A549 (cell line): ENCODE data around the gene PLXNC1. TPM values are rescaled to one million over a fixed set of nuclear protein-coding genes. Genes with fewer than 3 reads are reported as not detected.

Experiments
- ATAC-seq, 2 experiments: fragments of 200-7000 bp in 1 of 2; fragments of >200 bp in 1 of 2; cut with Nextera tagmentation in 1 of 2; cut with Tn5 transposase in 1 of 2; 3 replicates each; pipeline versions ENCODE4 v1.8.0 to v1.9.1; 2018 to 2020; ENCODE audit warnings: mild to moderate bottlenecking in 1 of 2, moderate library complexity in 1 of 2
- CTCF ChIA-PET: fragments of 300-600 bp; sonication (Branson Sonifier 250); formaldehyde crosslinking; extraction: SDS; loops from one replicate; lab custom pipeline; 2021; ENCODE audit warnings: antibody characterized with exemption, inconsistent platforms; lab: Yijun Ruan, JAX
- POLR2A ChIA-PET: fragments of 350-600 bp; formaldehyde crosslinking; extraction: SDS; loops from one replicate; lab custom pipeline; 2021; ENCODE audit warnings: antibody characterized with exemption, inconsistent platforms; lab: Yijun Ruan, JAX
- DNase-seq, 2 experiments: peaks; one replicate each; pipeline versions ENCODE4 v3.0.0 to v3.0.0-alpha.2; 2011 to 2016; ENCODE audit warnings: low read depth in 1 of 2, low spot score in 1 of 2
- FAIRE-seq: peaks from 2 replicates; lab custom pipeline; 2011; peaks lifted over from hg19 to GRCh38; lab: Jason Lieb, UNC
- H3K27ac ChIP-seq, 2 experiments: fragments of >200 bp; sonication (Bioruptor Twin); formaldehyde crosslinking; 3 replicates each; pipeline ENCODE4 v1.5.1; 2016 to 2017
- H3K4me1 ChIP-seq: fragments of >200 bp; sonication (Bioruptor Twin); formaldehyde crosslinking; 3 replicates; pipeline ENCODE4 v1.6.1; 2016
- H3K4me2 ChIP-seq: fragments of >200 bp; sonication (Bioruptor Twin); formaldehyde crosslinking; 3 replicates; pipeline ENCODE4 v1.6.1; 2016
- H3K4me3 ChIP-seq: fragments of >200 bp; sonication (Bioruptor Twin); formaldehyde crosslinking; 3 replicates; pipeline ENCODE4 v1.5.1; 2016
- H3K9me3 ChIP-seq: fragments of >200 bp; sonication (Bioruptor Twin); formaldehyde crosslinking; 3 replicates; pipeline ENCODE4 v1.6.1; 2016
- BHLHE40 ChIP-seq: IDR thresholded peaks from 2 replicates; pipeline ENCODE4 v1.6.1; 2012; ENCODE audit warnings: low read depth, low read length, inconsistent platforms
- CBX8 ChIP-seq: fragments of 200-600 bp; sonication (generic); IDR thresholded peaks from 2 replicates; pipeline ENCODE4 v1.6.1; 2016
- E2F6 ChIP-seq: IDR thresholded peaks from 2 replicates; pipeline ENCODE4 v1.6.1; 2012; ENCODE audit warnings: low read depth, borderline replicate concordance
- EP300 ChIP-seq, 2 experiments: fragments of >200 bp; sonication (Bioruptor Twin); formaldehyde crosslinking; IDR thresholded peaks; 2 replicates in 1 of 2; 3 replicates in 1 of 2; pipeline ENCODE4 v1.6.1; 2016 to 2017
- ESRRA ChIP-seq: fragments of 150-350 bp; IDR thresholded peaks from 2 replicates; pipeline ENCODE4 v1.6.1; 2014; ENCODE audit warnings: mild to moderate bottlenecking, low read length, borderline replicate concordance
- FOSL2 ChIP-seq, 2 experiments: fragments of 450-650 bp in 1 of 2; fragments of >200 bp in 1 of 2; sonication (Bioruptor Twin) in 1 of 2; formaldehyde crosslinking; IDR thresholded peaks; 2 replicates each; pipeline versions ENCODE4 v1.5.0 to v1.6.1; 2016 to 2020; ENCODE audit warnings: mild to moderate bottlenecking in 1 of 2, moderate library complexity in 1 of 2
- FOXS1 ChIP-seq: fragments of 250-450 bp; sonication (Bioruptor Pico); IDR thresholded peaks from 2 replicates; pipeline ENCODE4 v1.5.0; 2020; ENCODE audit warnings: mild to moderate bottlenecking, moderate library complexity
- GATA3 ChIP-seq: IDR thresholded peaks from 2 replicates; pipeline ENCODE4 v1.6.1; 2012; ENCODE audit warnings: borderline replicate concordance
- HOXA7 ChIP-seq: fragments of 250-450 bp; sonication (Bioruptor Pico); IDR thresholded peaks from 2 replicates; pipeline ENCODE4 v1.5.0; 2020; ENCODE audit warnings: mild to moderate bottlenecking, moderate library complexity
- HOXB13 ChIP-seq: fragments of 250-450 bp; sonication (Bioruptor Pico); IDR thresholded peaks from 2 replicates; pipeline ENCODE4 v1.5.0; 2020; ENCODE audit warnings: low read depth, mild to moderate bottlenecking, moderate library complexity
- JUNB ChIP-seq: fragments of >200 bp; sonication (Bioruptor Twin); formaldehyde crosslinking; IDR thresholded peaks from 2 replicates; pipeline ENCODE4 v1.6.1; 2016
- KDM1A ChIP-seq: fragments of 200-600 bp; sonication (generic); IDR thresholded peaks from 2 replicates; pipeline ENCODE4 v1.6.1; 2016; ENCODE audit warnings: low read depth, mild to moderate bottlenecking
- KDM5A ChIP-seq: fragments of 200-600 bp; sonication (generic); IDR thresholded peaks from 2 replicates; pipeline ENCODE4 v1.6.1; 2016; ENCODE audit warnings: antibody characterized with exemption, mild to moderate bottlenecking
- MAFK ChIP-seq: fragments of 450-650 bp; IDR thresholded peaks from 2 replicates; pipeline ENCODE4 v1.6.1; 2014; ENCODE audit not compliant: partially characterized antibody
- NFE2L2 ChIP-seq: fragments of 150-350 bp; conservative IDR thresholded peaks from 2 replicates; pipeline ENCODE4 v1.6.1; 2014; ENCODE audit warnings: low read length
- PBX3 ChIP-seq: IDR thresholded peaks from 2 replicates; pipeline ENCODE4 v1.6.1; 2012
- RAD21 ChIP-seq, 2 experiments: fragments of >200 bp in 1 of 2; sonication (Bioruptor Twin) in 1 of 2; formaldehyde crosslinking in 1 of 2; IDR thresholded peaks in 1 of 2; conservative IDR thresholded peaks in 1 of 2; 2 replicates in 1 of 2; 3 replicates in 1 of 2; pipeline ENCODE4 v1.6.1; 2012 to 2018; ENCODE audit warnings: inconsistent platforms in 1 of 2
- RCOR1 ChIP-seq: fragments of 150-350 bp; IDR thresholded peaks from 2 replicates; pipeline ENCODE4 v1.6.1; 2014; ENCODE audit warnings: antibody characterized with exemption, low read length, low read depth
- SMC3 ChIP-seq: fragments of >200 bp; sonication (Bioruptor Twin); formaldehyde crosslinking; IDR thresholded peaks from 3 replicates; pipeline ENCODE4 v1.6.1; 2018; ENCODE audit warnings: inconsistent platforms
- TFCP2L1 ChIP-seq: fragments of 250-450 bp; sonication (Bioruptor Pico); IDR thresholded peaks from 2 replicates; pipeline ENCODE4 v1.5.0; 2021; ENCODE audit warnings: mild to moderate bottlenecking
- USF2 ChIP-seq: fragments of 450-650 bp; IDR thresholded peaks from 2 replicates; pipeline ENCODE4 v1.6.1; 2014; ENCODE audit warnings: antibody characterized with exemption
- ZNF302 ChIP-seq: fragments of 250-450 bp; sonication (Bioruptor Pico); IDR thresholded peaks from 2 replicates; pipeline ENCODE4 v1.9.0; 2021; ENCODE audit warnings: inconsistent platforms, mild to moderate bottlenecking, moderate library complexity
- ZSCAN20 ChIP-seq: fragments of 250-450 bp; sonication (Bioruptor Pico); IDR thresholded peaks from 2 replicates; pipeline ENCODE4 v1.8.0; 2022; ENCODE audit warnings: mild to moderate bottlenecking, moderate library complexity
- WGBS: methylation state at CpG from one replicate; pipeline ENCODE4 v1.1.6; 2017; ENCODE audit errors: missing lambda C conversion rate; 5-methylcytosine and 5-hydroxymethylcytosine counted together
- polyA plus RNA-seq, 4 experiments: library from polyadenylated mRNA; depleted of rRNA in 3 of 4; stranded (reverse); fragments of >200 nt; fragmentation: RNase III in 1 of 4; extraction: RNeasy Plus Mini Kit Qiagen cat#74134 plus additional on column Dnase treatment in 1 of 4; gene quantifications; 2 replicates in 3 of 4; 3 replicates in 1 of 4; pipeline ENCODE4 v1.2.3, GENCODE V29; 2011 to 2017
- TF ChIP-seq, protein P1 (sequence below): fragments of >200 bp; sonication (Bioruptor Twin); formaldehyde crosslinking; IDR thresholded peaks from 3 replicates; pipeline ENCODE4 v1.6.1; 2016
- TF ChIP-seq, protein P2 (sequence below): fragments of >200 bp; sonication (Bioruptor Twin); formaldehyde crosslinking; IDR thresholded peaks from 2 replicates; pipeline ENCODE4 v1.6.1; 2016

The PLXNC1 gene
- polyA plus RNA-seq, 2 of the 4 experiments (the other 2 are of a cell fraction), result 0.12 to 0.50 TPM

DNA sequence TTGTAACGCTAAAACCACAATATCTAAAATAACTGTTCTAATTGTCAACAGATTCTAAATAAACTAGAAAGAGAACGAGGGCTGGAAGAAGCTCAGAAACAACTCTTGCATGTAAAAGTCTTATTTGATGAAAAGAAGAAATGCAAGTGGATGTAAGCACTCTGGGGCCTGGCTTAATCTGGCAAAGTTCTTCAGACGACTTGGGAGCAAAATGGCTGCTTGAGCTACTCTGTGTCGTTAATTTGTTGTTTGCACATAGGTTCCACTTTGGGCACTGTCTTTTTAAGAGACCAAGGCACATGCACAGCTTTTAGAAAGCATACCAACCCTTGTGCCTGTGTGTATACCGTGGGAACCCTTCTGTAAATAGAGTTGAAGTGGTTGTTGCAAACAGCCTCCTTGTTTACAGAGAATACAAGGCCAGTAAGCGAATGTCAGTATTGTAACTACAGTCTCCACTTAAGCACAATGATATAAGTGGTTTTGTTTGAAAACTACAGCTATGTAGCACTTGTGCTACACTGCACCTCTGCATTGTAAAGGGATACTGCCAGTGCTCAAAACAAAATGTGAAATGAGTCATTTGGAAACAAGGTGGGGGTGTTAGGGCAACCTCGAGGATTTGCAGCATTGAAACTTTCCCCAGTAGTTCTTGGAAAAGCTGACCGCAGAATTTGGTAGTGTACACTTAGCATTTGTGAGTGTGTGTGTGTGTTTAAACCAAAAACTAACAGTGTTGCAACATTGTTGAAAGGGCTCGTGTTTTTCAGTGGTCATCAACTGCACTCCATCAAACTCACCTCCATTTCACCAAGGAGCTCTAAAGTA, 157.0 kb downstream of the PLXNC1 start:
- ATAC-seq (no peak), DNase-seq (no peak), FAIRE-seq (no peak)
- Histone ChIP-seq H3K4me2 (no peak overlapping the region), H3K4me1 (0 out of 3 replicates have a peak, but pooled peaks cover 4% of the 10 kb centered on the region), H3K9me3 (no peaks in the 10 kb centered on the region), H3K27ac (no peak overlapping the region), H3K4me3 (no peak overlapping the region)
- WGBS, result 80% methylated on average over 9 of the region's 9 CpGs
- ChIA-PET POLR2A (no interaction called here), CTCF (interaction anchor here (0.6 to 1.4 kb wide), 2 partner anchors 10 to 31 kb away, joined by 3 to 4 read pairs; no protein-coding TSS in a partner anchor)
- TF ChIP-seq KDM1A, result no peak
- no peak for TF ChIP-seq ESRRA
- TF ChIP-seq HOXB13 (CRISPR knock-in tag), result no peak

DNA sequence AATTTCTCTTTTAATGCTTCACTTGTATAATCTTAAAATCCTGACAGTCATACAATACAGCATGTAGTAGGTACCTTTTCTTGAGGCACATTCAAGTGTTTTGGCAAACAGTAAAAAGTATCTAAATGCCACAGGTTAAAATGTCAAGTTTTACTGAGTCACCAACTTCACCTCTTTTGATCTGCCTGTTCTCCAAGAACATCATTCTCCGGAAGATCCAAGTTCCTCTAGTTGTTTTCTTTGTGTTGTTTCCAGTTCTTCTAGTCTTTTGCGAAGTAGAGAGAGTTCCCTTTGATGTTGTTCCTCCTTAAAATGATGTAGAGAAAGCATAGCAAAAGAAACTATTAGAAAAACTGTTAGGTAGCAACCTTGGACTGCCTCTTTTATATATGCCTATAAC, 160.2 kb downstream of the PLXNC1 start:
- FAIRE-seq, result no peak
- CTCF ChIA-PET, result no interaction called here
- POLR2A ChIA-PET, result no interaction called here

DNA sequence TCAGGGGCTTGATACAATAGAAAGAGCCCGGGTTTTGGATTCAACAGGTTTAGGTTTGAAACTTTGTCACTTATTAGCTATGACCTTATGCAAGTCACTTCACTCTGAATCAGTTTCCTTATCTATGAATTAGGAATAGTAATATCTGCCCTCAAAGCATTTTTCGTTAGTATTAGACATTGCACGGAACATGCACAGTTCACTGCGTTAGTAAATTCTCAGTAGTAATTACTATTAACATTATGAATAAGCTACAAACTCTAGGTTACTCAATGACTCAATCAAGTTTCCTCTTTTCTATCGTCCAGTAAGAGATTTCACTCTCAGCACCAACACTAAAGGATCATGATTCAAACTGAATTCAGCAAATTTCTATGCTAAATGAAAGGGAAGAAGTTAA, 161.0 kb downstream of the PLXNC1 start:
- no peak overlapping the region for H3K27ac ChIP-seq
- no peak for FAIRE-seq
- 0 out of 3 replicates have a peak, but pooled peaks cover 4% of the 10 kb centered on the region for H3K4me1 ChIP-seq
- no peak for TF ChIP-seq KDM1A
- no peak for TF ChIP-seq BHLHE40
- no peak for TF ChIP-seq USF2
- no peak for TF ChIP-seq HOXA7 (CRISPR knock-in tag)
- WGBS, result 94% methylated on average over 5 of the region's 5 CpGs
- ChIA-PET POLR2A (no interaction called here), CTCF (interaction anchor here (0.7 kb wide), 1 partner anchor 19 kb away, joined by 3 read pairs; no protein-coding TSS in a partner anchor)
- DNase-seq, result no peak
- H3K9me3 ChIP-seq, result no peaks in the 10 kb centered on the region
- ATAC-seq, result no peak
- H3K4me3 ChIP-seq, result no peak overlapping the region
- no peak overlapping the region for H3K4me2 ChIP-seq

More for the DNA sequence above, 160.2 kb downstream of the PLXNC1 start:
- ATAC-seq (no peak), DNase-seq (no peak)
- TF ChIP-seq SMC3 (no peak), ZSCAN20 (no peak), KDM5A (no peak), E2F6 (no peak), NFE2L2 (no peak), GATA3 (no peak), ESRRA (no peak), ZNF302 (CRISPR knock-in tag) (no peak), RAD21 (conservative IDR thresholded peaks at IDR 0.05 in 1 of 2, IDR thresholded peaks at IDR 0.05 in 1 of 2) (no peak), EP300 (IDR thresholded peaks at IDR 0.05) (no peak), TFCP2L1 (no peak), CBX8 (no peak), MAFK (no peak), JUNB (no peak), PBX3 (no peak), RCOR1 (no peak), FOSL2 (IDR thresholded peaks at IDR 0.05) (no peak), FOSL2 (CRISPR knock-in tag; IDR thresholded peaks at IDR 0.05) (no peak), FOXS1 (CRISPR knock-in tag) (no peak)
- TF ChIP-seq, protein P1, sequence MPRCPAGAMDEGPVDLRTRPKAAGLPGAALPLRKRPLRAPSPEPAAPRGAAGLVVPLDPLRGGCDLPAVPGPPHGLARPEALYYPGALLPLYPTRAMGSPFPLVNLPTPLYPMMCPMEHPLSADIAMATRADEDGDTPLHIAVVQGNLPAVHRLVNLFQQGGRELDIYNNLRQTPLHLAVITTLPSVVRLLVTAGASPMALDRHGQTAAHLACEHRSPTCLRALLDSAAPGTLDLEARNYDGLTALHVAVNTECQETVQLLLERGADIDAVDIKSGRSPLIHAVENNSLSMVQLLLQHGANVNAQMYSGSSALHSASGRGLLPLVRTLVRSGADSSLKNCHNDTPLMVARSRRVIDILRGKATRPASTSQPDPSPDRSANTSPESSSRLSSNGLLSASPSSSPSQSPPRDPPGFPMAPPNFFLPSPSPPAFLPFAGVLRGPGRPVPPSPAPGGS, result no peak
- TF ChIP-seq, protein P2, sequence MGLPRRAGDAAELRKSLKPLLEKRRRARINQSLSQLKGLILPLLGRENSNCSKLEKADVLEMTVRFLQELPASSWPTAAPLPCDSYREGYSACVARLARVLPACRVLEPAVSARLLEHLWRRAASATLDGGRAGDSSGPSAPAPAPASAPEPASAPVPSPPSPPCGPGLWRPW, result no peak
- Histone ChIP-seq H3K4me2 (no peak overlapping the region), H3K4me1 (0 out of 3 replicates have a peak, but pooled peaks cover 4% of the 10 kb centered on the region), H3K4me3 (no peak overlapping the region), H3K9me3 (no peaks in the 10 kb centered on the region), H3K27ac (no peak overlapping the region)
- WGBS, result 74% methylated on average over 2 of the region's 2 CpGs
